K562 (cell line): ENCODE measurements around the gene TRIM69. TPM values are rescaled to one million over a fixed set of nuclear protein-coding genes. Genes with fewer than 3 reads are reported as not detected.

Source experiments
- BRD9 ChIP-seq: fragments of 450-650 bp; IDR thresholded peaks from 2 replicates; pipeline ENCODE4 v1.6.1; 2018; ENCODE audit warnings: low read depth; ENCODE audit not compliant: partially characterized antibody
- C11orf30 ChIP-seq: fragments of 450-650 bp; IDR thresholded peaks from 2 replicates; pipeline ENCODE4 v1.6.1; 2016; ENCODE audit warnings: low read depth, mild to moderate bottlenecking
- COPS2 ChIP-seq: fragments of 450-650 bp; conservative IDR thresholded peaks from 2 replicates; pipeline ENCODE4 v1.6.1; 2016; ENCODE audit warnings: mild to moderate bottlenecking, moderate library complexity
- CTBP1 ChIP-seq: fragments of 450-650 bp; IDR thresholded peaks from 2 replicates; pipeline ENCODE4 v1.6.1; 2016; ENCODE audit warnings: borderline replicate concordance
- CXXC5 ChIP-seq: fragments of 250-450 bp; sonication (Bioruptor Pico); IDR thresholded peaks from 2 replicates; pipeline ENCODE4 v1.8.0; 2022; ENCODE audit warnings: inconsistent platforms, mild to moderate bottlenecking, moderate library complexity
- GATAD2B ChIP-seq: fragments of 450-650 bp; IDR thresholded peaks from 2 replicates; pipeline ENCODE4 v1.6.1; 2017; ENCODE audit warnings: mild to moderate bottlenecking, borderline replicate concordance
- MEF2A ChIP-seq: IDR thresholded peaks from 2 replicates; pipeline ENCODE4 v1.6.1; 2011; ENCODE audit warnings: low read depth, mild to moderate bottlenecking, low read length, moderate library complexity; ENCODE audit not compliant: control insufficient read depth
- MYBL2 ChIP-seq, 2 experiments: fragments of 450-650 bp in 1 of 2; sonication (generic) in 1 of 2; formaldehyde crosslinking in 1 of 2; IDR thresholded peaks; 2 replicates each; pipeline versions ENCODE4 v1.6.1 to v1.8.1; 2017 to 2022; ENCODE audit warnings: borderline replicate concordance in 1 of 2, inconsistent platforms in 1 of 2, low read depth in 1 of 2, mild to moderate bottlenecking in 1 of 2, missing genetic modification reagents in 1 of 2, moderate library complexity in 1 of 2
- NBN ChIP-seq: fragments of 450-650 bp; IDR thresholded peaks from 2 replicates; pipeline ENCODE4 v1.6.1; 2016; ENCODE audit warnings: low read depth, mild to moderate bottlenecking
- NFXL1 ChIP-seq: fragments of 450-650 bp; formaldehyde crosslinking; IDR thresholded peaks from 2 replicates; pipeline ENCODE4 v1.4.0; 2021; ENCODE audit warnings: mild to moderate bottlenecking
- PHF20 ChIP-seq: fragments of 450-650 bp; IDR thresholded peaks from 2 replicates; pipeline ENCODE4 v1.6.1; 2018; ENCODE audit not compliant: partially characterized antibody
- PHTF2 ChIP-seq: fragments of 250-450 bp; sonication (Bioruptor Pico); IDR thresholded peaks from 2 replicates; pipeline ENCODE4 v1.5.0; 2021; ENCODE audit warnings: mild to moderate bottlenecking
- POLR2AphosphoS2 ChIP-seq: IDR thresholded peaks from 2 replicates; pipeline ENCODE4 v1.6.1; 2012; ENCODE audit warnings: low read length, improper control_type of control experiment
- POLR2AphosphoS5 ChIP-seq: IDR thresholded peaks from 2 replicates; pipeline ENCODE4 v1.6.1; 2011; ENCODE audit warnings: mild to moderate bottlenecking, low read depth, low read length, moderate library complexity; ENCODE audit not compliant: control insufficient read depth, insufficient read depth
- RBM15 ChIP-seq: fragments of 200-400 bp; formaldehyde crosslinking; IDR thresholded peaks from 2 replicates; pipeline ENCODE4 v1.6.1; 2018; ENCODE audit warnings: mild to moderate bottlenecking, low read length, moderate library complexity; ENCODE audit not compliant: insufficient read depth
- RBM17 ChIP-seq: fragments of 200-400 bp; formaldehyde crosslinking; IDR thresholded peaks from 2 replicates; pipeline ENCODE4 v1.6.1; 2017; ENCODE audit warnings: low read depth, mild to moderate bottlenecking, low read length, borderline replicate concordance
- SUPT5H ChIP-seq: fragments of 450-650 bp; IDR thresholded peaks from 2 replicates; pipeline ENCODE4 v1.6.1; 2016
- TFAM ChIP-seq: fragments of 250-450 bp; sonication (Bioruptor Pico); conservative IDR thresholded peaks from 2 replicates; pipeline ENCODE4 v1.5.0; 2021; ENCODE audit warnings: mild to moderate bottlenecking, moderate library complexity
- TGIF2 ChIP-seq: sonication (generic); formaldehyde crosslinking; IDR thresholded peaks from 2 replicates; pipeline ENCODE4 v1.8.1; 2022; ENCODE audit warnings: mild to moderate bottlenecking, missing genetic modification reagents, moderate library complexity
- ZC3H4 ChIP-seq: sonication (generic); formaldehyde crosslinking; IDR thresholded peaks from 2 replicates; pipeline ENCODE4 v1.9.0; 2021; ENCODE audit warnings: missing genetic modification reagents, borderline replicate concordance
- ZNF121 ChIP-seq: sonication (generic); formaldehyde crosslinking; conservative IDR thresholded peaks from 2 replicates; pipeline ENCODE4 v1.8.0; 2022; ENCODE audit warnings: missing genetic modification reagents
- ZNF224 ChIP-seq: sonication (generic); formaldehyde crosslinking; IDR thresholded peaks from 2 replicates; pipeline ENCODE4 v1.8.0; 2022; ENCODE audit warnings: mild to moderate bottlenecking, missing genetic modification reagents
- ZNF282 ChIP-seq: sonication (generic); formaldehyde crosslinking; IDR thresholded peaks from 2 replicates; pipeline ENCODE4 v1.8.1; 2023; ENCODE audit warnings: missing genetic modification reagents
- ZNF586 ChIP-seq: fragments of 450-650 bp; formaldehyde crosslinking; conservative IDR thresholded peaks from 2 replicates; pipeline ENCODE4 v1.4.0; 2020; ENCODE audit warnings: mild to moderate bottlenecking, moderate library complexity
- ZNF639 ChIP-seq, 2 experiments: fragments of 200-800 bp in 1 of 2; sonication (Bioruptor generic) in 1 of 2; sonication (generic) in 1 of 2; formaldehyde crosslinking in 1 of 2; IDR thresholded peaks in 1 of 2; conservative IDR thresholded peaks in 1 of 2; 2 replicates each; pipeline versions ENCODE4 v1.5.0 to v1.6.1; 2016 to 2020; ENCODE audit warnings: missing compliant biosample characterization in 1 of 2, missing genetic modification characterization in 1 of 2, missing genetic modification reagents in 1 of 2
- ZNF778 ChIP-seq: fragments of 450-650 bp; formaldehyde crosslinking; IDR thresholded peaks from 2 replicates; pipeline ENCODE4 v1.4.0; 2020; ENCODE audit warnings: mild to moderate bottlenecking, moderate library complexity
- ZNF785 ChIP-seq: fragments of 250-450 bp; sonication (Bioruptor Pico); IDR thresholded peaks from 2 replicates; pipeline ENCODE4 v1.4.0; 2020; ENCODE audit warnings: mild to moderate bottlenecking
- ZNF830 ChIP-seq: fragments of 250-450 bp; sonication (Bioruptor Pico); IDR thresholded peaks from 2 replicates; pipeline ENCODE4 v1.5.0; 2021; ENCODE audit warnings: mild to moderate bottlenecking
- polyA plus RNA-seq, 8 experiments: library from polyadenylated mRNA; depleted of rRNA in 4 of 8; stranded (reverse) in 5 of 8; unstranded in 3 of 8; fragments of >200 nt; fragmentation: Nextera tagmentation in 2 of 8; fragmentation: Illumina TruSeq in 1 of 8; extraction: Ambion mirVana in 2 of 8; extraction: Trizol in 1 of 8; gene quantifications; 2 replicates each; pipeline versions ENCODE4 v1.2.1 to v1.2.3, GENCODE V29; 2011 to 2014; ENCODE audit warnings: inconsistent platforms in 1 of 8, missing spikeins in 1 of 8
- total RNA-seq, 7 experiments: library from RNA; depleted of rRNA in 6 of 7; stranded (reverse); fragments of >200 nt in 6 of 7; fragmentation: Illumina TruSeq in 2 of 7; extraction: Trizol in 2 of 7; gene quantifications; 2 replicates each; pipeline versions ENCODE4 v1.2.1 to v1.2.3, GENCODE V29; 2011 to 2021; ENCODE audit warnings: low replicate concordance in 1 of 7

The TRIM69 gene
- total and polyA plus RNA-seq, 9 of the 15 experiments (the other 6 are each of a cell fraction or from before 2014, with no cell fraction given) = 1.0 to 4.3 (median 2.3) TPM

- TF ChIP-seq MEF2A (no peak), PHF20 (peak; percentile 54), GATAD2B (no peak), POLR2AphosphoS2 (no peak; the same call in 1 of the 2 replicates), ZNF785 (CRISPR knock-in tag) (no peak), NFXL1 (no peak), ZNF639 (CRISPR knock-in tag; conservative IDR thresholded peaks at IDR 0.05 in 1 of 2, IDR thresholded peaks at IDR 0.05 in 1 of 2) (no peak), CTBP1 (no peak), SUPT5H (peak; percentile 15; the same call in 1 of the 2 replicates), ZNF282 (CRISPR knock-in tag) (0 out of 2 replicates have a peak, but pooled peaks have one; percentile 75), ZNF830 (CRISPR knock-in tag) (no peak), ZC3H4 (CRISPR knock-in tag) (peak; percentile 80), ZNF121 (CRISPR knock-in tag) (no peak), COPS2 (no peak), ZNF586 (CRISPR knock-in tag) (no peak), PHTF2 (CRISPR knock-in tag) (no peak), RBM17 (no peak), TGIF2 (CRISPR knock-in tag) (peak; percentile 88), CXXC5 (CRISPR knock-in tag) (no peak), MYBL2 (IDR thresholded peaks at IDR 0.05; ENCODE audit: low read depth) (no peak), MYBL2 (CRISPR knock-in tag; IDR thresholded peaks at IDR 0.05; ENCODE audit: borderline replicate concordance) (no peak), BRD9 (peak; percentile 47), ZNF778 (CRISPR knock-in tag) (no peak), ZNF224 (no peak), POLR2AphosphoS5 (no peak), NBN (no peak), RBM15 (no peak), TFAM (CRISPR knock-in tag) (no peak), C11orf30 (no peak)
Observed at GRCh38 chr15:44711743-44712345, 24.5 kb upstream of the TRIM69 start (continued).
